Bronchial epithelial cell (primary cell): ENCODE measurements around the gene CLCNKB. TPM values are rescaled to one million over a fixed set of nuclear protein-coding genes. Genes with fewer than 3 reads are reported as not detected.

Source experiments
- DNase-seq: peaks from one replicate; pipeline ENCODE4 v3.0.0-alpha.2; 2010; ENCODE audit warnings: low read depth
- FAIRE-seq: peaks from 2 replicates; lab custom pipeline; 2011; peaks lifted over from hg19 to GRCh38; lab: Jason Lieb, UNC
- H3K27me3 ChIP-seq: 2 replicates; pipeline ENCODE4 v1.5.1; 2011; ENCODE audit warnings: low read length; ENCODE audit not compliant: control insufficient read depth, insufficient read depth
- H3K36me3 ChIP-seq: 2 replicates; pipeline ENCODE4 v1.5.1; 2011; ENCODE audit warnings: low read length; ENCODE audit not compliant: control insufficient read depth, insufficient read depth
- H3K4me3 ChIP-seq: 2 replicates; pipeline ENCODE4 v1.5.1; 2011; ENCODE audit warnings: mild to moderate bottlenecking, low read depth, low read length, control low read depth
- CTCF ChIP-seq: IDR thresholded peaks from 2 replicates; pipeline ENCODE4 v1.5.1; 2011; ENCODE audit warnings: mild to moderate bottlenecking, moderate library complexity, low read length, control low read depth, inconsistent platforms; ENCODE audit not compliant: insufficient read depth, severe bottlenecking
- total RNA-seq: library from RNA; depleted of rRNA; stranded (reverse); fragments of >200 nt; gene quantifications from 2 replicates; pipeline ENCODE4 v1.2.1, GENCODE V29; 2014

CLCNKB gene
- total RNA-seq, 1 donor from 2014 or later, result under 0.01 TPM

GRCh38 chr1:16092923-16093511 is 49.4 kb downstream of the CLCNKB start:
- TF ChIP-seq CTCF, result no peak
- FAIRE-seq (no peak), DNase-seq (no peak)
- Histone ChIP-seq H3K36me3 (no peaks in the 10 kb centered on the region), H3K4me3 (no peak overlapping the region), H3K27me3 (no peaks in the 10 kb centered on the region)

- Histone ChIP-seq H3K4me3 (no peak overlapping the region), H3K27me3 (no peaks in the 10 kb centered on the region), H3K36me3 (no peaks in the 10 kb centered on the region)
- TF ChIP-seq CTCF, result no peak
- FAIRE-seq (no peak), DNase-seq (no peak)
Observed at GRCh38 chr1:16093611-16094010, 50.0 kb downstream of the CLCNKB start.

DNA sequence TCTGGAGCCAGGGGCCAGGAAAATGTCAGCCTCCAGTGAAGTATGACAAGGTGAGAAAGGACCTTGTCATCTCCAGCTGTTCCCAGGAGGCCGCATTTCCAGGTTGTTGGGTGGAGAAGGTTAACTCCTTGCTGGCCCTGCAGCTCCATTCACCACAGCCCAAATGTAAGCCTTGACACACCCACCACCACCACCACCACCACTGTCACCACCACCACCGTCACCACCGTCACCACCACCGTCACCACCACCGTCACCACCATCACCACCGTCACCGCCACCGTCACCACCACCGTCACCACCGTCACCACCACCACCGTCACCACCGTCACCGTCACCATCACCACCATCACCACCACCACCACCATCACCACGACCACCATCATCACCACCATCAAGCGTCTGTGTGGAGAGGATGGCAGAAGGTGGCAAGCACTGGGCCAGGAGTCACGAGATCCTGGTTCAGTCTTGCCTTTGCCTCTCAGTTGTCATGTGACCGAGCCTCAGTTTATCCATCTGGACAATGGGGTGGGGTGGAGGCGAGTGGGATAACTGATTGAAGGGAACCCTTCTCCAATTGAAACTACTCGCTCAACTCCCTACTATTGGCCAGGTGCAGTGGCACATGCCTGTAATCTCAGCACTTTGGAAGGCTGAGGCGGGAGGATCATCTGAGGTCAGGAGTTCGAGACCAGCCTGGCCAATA is 51.0 kb downstream of the CLCNKB start:
- no peak overlapping the region for H3K4me3 ChIP-seq
- no peaks in the 10 kb centered on the region for H3K36me3 ChIP-seq
- FAIRE-seq (no peak), DNase-seq (no peak)
- H3K27me3 ChIP-seq, result no peaks in the 10 kb centered on the region
- no peak for TF ChIP-seq CTCF

DNA sequence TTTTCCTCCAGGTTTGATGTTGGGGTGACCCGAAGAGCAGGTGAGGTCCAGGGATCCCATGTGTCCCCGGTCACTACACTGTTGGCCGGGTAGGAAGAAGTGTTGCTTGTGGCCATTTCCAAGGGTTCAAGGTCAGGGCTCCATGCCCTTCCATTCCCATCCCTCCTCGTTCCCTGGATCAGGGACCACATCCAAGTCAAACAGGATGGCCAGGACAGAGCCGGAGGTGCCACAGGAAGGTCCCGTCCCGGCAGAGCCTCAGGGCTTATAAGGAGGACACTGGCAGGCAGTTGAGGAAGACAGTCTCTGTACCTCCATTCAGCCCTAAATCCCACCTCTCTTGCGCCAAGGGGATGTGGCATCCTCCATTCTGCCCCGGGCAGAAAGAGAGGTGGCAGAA is 51.9 kb downstream of the CLCNKB start:
- DNase-seq, result no peak
- no peak overlapping the region for H3K4me3 ChIP-seq
- no peaks in the 10 kb centered on the region for H3K36me3 ChIP-seq
- FAIRE-seq, result no peak
- no peaks in the 10 kb centered on the region for H3K27me3 ChIP-seq
- TF ChIP-seq CTCF, result no peak

DNA sequence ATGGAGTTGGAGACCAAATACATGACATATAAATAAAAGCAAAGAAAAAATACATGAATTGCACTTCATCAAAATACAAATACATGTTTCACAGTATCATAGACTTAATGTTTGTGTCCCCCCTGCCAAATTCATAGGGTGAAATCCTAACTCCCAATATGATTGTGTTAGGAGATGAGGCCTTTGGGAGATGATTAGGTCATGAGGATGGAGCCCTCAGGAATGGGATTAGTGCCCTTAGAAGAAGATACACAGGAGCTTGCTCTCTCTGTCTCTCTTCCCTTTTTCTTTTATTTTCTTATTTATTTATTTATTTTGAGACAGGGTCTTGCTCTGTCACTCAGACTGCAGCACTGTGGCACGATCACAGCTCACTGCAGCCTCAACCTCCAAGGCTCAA is 55.8 kb downstream of the CLCNKB start:
- DNase-seq (no peak), FAIRE-seq (no peak)
- H3K36me3 ChIP-seq, result no peaks in the 10 kb centered on the region
- no peak for TF ChIP-seq CTCF
- H3K4me3 ChIP-seq, result no peak overlapping the region
- no peaks in the 10 kb centered on the region for H3K27me3 ChIP-seq

DNA sequence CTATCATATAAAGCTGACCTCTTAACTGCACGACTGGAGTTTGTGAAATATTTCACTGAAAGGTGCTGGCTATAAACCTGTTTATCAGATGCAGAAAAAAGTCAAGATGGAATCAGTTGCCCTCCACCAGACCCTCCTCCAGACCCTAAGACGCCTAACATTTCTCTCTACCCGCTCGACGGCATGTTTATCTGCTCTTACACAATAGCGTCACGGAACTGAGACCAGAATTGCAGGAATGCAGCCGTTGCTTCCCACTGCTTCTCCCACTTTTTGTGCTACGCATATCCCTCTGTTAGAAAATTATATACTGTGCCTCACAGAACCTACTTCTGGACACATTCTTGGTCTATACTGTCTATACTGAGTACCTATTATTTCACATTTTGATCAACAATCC is 58.0 kb downstream of the CLCNKB start:
- FAIRE-seq (no peak), DNase-seq (no peak)
- TF ChIP-seq CTCF, result no peak
- Histone ChIP-seq H3K27me3 (no peaks in the 10 kb centered on the region), H3K36me3 (no peaks in the 10 kb centered on the region), H3K4me3 (no peak overlapping the region)
